Ectodermal cell (in vitro differentiated cells): ENCODE data around the gene MED12L.

ENCODE experiments used
- H3K27ac ChIP-seq: 2 replicates; pipeline ENCODE4 v1.7.0; 2013; ENCODE audit warnings: mild to moderate bottlenecking, low read depth, low read length; ENCODE audit not compliant: insufficient read depth, poor library complexity, severe bottlenecking
- H3K27me3 ChIP-seq: 2 replicates; pipeline ENCODE4 v1.7.0; 2013; ENCODE audit warnings: mild to moderate bottlenecking, low read length; ENCODE audit not compliant: insufficient read depth, control insufficient read depth, poor library complexity, severe bottlenecking
- H3K36me3 ChIP-seq: one replicate; pipeline ENCODE4 v1.7.0; 2013; ENCODE audit warnings: low read length; ENCODE audit not compliant: control insufficient read depth, insufficient read depth
- H3K4me1 ChIP-seq: one replicate; pipeline ENCODE4 v1.7.0; 2013; ENCODE audit warnings: low read length; ENCODE audit not compliant: control insufficient read depth, insufficient read depth
- H3K4me3 ChIP-seq: 2 replicates; pipeline ENCODE4 v1.7.0; 2013; ENCODE audit warnings: low read depth, low read length, control low read depth; ENCODE audit not compliant: insufficient read depth
- H3K9me3 ChIP-seq: 2 replicates; pipeline ENCODE4 v1.7.0; 2013; ENCODE audit warnings: mild to moderate bottlenecking, low read length, moderate library complexity; ENCODE audit not compliant: control insufficient read depth
- WGBS, 2 experiments: methylation state at CpG; one replicate each; pipeline ENCODE4 v1.1.7; 2013; ENCODE audit warnings: missing lambda C conversion rate in 2 of 2; 5-methylcytosine and 5-hydroxymethylcytosine counted together

MED12L gene

GRCh38 chr3:151265166-151265565 lies 179.7 kb downstream of the MED12L start:
- H3K9me3 ChIP-seq: no peaks in the 10 kb centered on the region
- H3K4me1 ChIP-seq: no peaks in the 10 kb centered on the region
- H3K27me3 ChIP-seq: no peaks in the 10 kb centered on the region
- WGBS, 2 experiments: 93 to 99% methylated on average over 5 of the region's 5 CpGs
- H3K36me3 ChIP-seq: no peaks in the 10 kb centered on the region
- H3K4me3 ChIP-seq: no peak overlapping the region
- no peak overlapping the region for H3K27ac ChIP-seq

GRCh38 chr3:151265866-151266265 lies 180.4 kb downstream of the MED12L start:
- Histone ChIP-seq H3K4me3 (no peak overlapping the region), H3K4me1 (no peaks in the 10 kb centered on the region), H3K27me3 (no peaks in the 10 kb centered on the region), H3K36me3 (no peaks in the 10 kb centered on the region), H3K27ac (no peak overlapping the region), H3K9me3 (no peaks in the 10 kb centered on the region)
- 69% methylated on average over 4 to 5 of the region's 5 CpGs for WGBS, 2 experiments

DNA sequence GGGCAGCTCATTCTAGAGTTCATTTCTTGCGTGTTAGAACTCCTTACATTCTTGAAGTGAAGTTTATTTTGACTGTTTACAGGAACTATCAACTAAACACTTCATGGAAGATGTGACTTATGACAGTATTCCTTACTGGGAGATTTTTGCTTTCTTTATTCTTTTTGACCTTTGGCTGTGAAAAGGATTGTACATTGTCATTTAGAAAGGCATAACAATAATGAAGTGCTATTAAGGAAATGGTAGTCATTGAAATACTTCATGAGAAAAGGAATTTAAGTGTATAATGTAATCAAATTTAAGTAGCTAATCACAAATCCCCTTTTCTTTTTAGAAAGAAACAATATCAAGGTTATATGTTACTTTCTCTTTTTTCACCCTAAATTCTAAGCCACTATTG lies 181.6 kb downstream of the MED12L start:
- WGBS, 2 experiments: 100% methylated on average over 1 of the region's 1 CpG; no CpG with 5 or more reads in 1 of the 2 experiments
- no peaks in the 10 kb centered on the region for H3K4me1 ChIP-seq

DNA sequence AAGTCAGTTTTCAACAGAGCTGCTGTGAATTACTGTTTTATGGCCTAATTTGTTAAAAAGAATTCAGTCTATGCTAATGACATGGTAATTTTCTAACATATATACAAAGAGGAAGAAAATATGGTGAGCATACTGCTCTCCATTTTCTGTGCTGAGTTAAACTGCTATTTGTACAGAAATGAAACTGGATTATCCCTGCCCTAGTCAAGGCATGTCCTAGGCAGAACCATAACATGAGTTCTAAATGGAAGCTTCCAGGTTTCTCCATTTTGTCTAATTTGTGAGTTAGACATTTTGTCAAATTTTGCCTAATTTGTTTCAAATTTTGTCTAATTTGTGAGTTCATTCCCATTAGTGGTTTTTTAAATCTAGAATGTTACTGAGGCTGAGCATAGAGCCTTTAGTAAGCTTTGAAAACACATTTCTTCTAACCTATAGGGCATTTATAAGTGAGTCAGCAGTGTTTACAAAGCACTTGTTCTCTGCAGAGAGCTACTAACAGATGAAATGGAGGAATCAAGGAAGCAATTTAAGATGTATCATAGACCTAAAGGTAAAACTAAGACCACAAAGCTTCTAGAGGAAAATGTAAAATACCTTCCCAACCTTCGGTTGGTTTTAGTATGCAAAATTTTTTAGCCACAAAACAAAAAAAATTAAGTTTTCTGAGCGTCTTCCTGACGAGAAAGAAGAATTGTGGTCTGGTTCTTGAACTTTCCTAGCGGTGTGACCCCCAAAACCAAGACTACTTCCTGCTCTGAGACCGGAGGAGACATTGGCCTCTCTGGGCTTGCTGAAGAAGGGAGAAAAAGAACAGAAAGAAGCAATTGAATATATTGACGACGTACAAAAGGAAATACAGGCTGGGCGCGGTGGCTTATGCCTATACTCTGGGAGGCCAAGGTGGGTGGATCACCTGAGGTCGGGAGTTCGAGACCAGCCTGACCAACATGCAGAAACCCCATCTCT lies 183.1 kb downstream of the MED12L start:
- no peak overlapping the region for H3K4me3 ChIP-seq
- H3K27me3 ChIP-seq: no peaks in the 10 kb centered on the region
- 94 to 97% methylated on average over 11 of the region's 11 CpGs for WGBS, 2 experiments
- no peak overlapping the region for H3K27ac ChIP-seq
- H3K4me1 ChIP-seq: no peaks in the 10 kb centered on the region
- H3K36me3 ChIP-seq: no peaks in the 10 kb centered on the region
- H3K9me3 ChIP-seq: no peaks in the 10 kb centered on the region

More for the DNA sequence above, 181.6 kb downstream of the MED12L start:
- Histone ChIP-seq H3K9me3 (no peaks in the 10 kb centered on the region), H3K27ac (no peak overlapping the region), H3K27me3 (no peaks in the 10 kb centered on the region), H3K4me3 (no peak overlapping the region), H3K36me3 (no peaks in the 10 kb centered on the region)

GRCh38 chr3:151269631-151270030 lies 184.2 kb downstream of the MED12L start:
- H3K4me1 ChIP-seq: no peaks in the 10 kb centered on the region
- no peak overlapping the region for H3K4me3 ChIP-seq
- 91 to 95% methylated on average over 5 of the region's 5 CpGs for WGBS, 2 experiments
- no peak overlapping the region for H3K27ac ChIP-seq
- no peaks in the 10 kb centered on the region for H3K36me3 ChIP-seq
- H3K27me3 ChIP-seq: no peaks in the 10 kb centered on the region
- no peaks in the 10 kb centered on the region for H3K9me3 ChIP-seq

- H3K9me3 ChIP-seq: no peaks in the 10 kb centered on the region
- no peak overlapping the region for H3K4me3 ChIP-seq
- no peak overlapping the region for H3K27ac ChIP-seq
- H3K4me1 ChIP-seq: no peaks in the 10 kb centered on the region
- H3K27me3 ChIP-seq: no peaks in the 10 kb centered on the region
- no peaks in the 10 kb centered on the region for H3K36me3 ChIP-seq
- WGBS, 2 experiments: 92 to 95% methylated on average over 4 to 5 of the region's 5 CpGs
These were observed 189.6 kb downstream of the MED12L start for GRCh38 chr3:151275091-151275490.

- WGBS, 2 experiments: 86 to 91% methylated on average over 2 of the region's 2 CpGs
- H3K4me3 ChIP-seq: no peak overlapping the region
- no peaks in the 10 kb centered on the region for H3K36me3 ChIP-seq
- H3K27ac ChIP-seq: no peak overlapping the region
- no peaks in the 10 kb centered on the region for H3K27me3 ChIP-seq
- no peaks in the 10 kb centered on the region for H3K9me3 ChIP-seq
- no peaks in the 10 kb centered on the region for H3K4me1 ChIP-seq
These were observed 190.7 kb downstream of the MED12L start for GRCh38 chr3:151276038-151276686.

DNA sequence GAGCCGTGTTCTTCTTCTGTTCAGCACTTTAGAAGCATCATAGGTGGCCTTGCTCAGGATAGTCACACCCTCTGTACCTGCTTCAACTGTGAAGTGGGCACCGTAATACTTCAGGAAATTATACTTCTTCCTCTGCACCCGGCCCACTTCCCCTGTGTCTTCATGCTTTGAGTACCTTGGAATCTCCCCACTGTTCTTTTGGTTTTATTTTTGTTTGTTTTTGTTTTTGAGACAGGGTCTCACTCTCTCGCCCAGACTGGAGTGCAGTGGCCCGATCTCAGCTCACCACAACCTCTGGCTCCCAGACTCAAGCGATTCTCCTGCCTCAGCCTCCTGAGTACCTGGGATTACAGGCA lies 191.2 kb downstream of the MED12L start:
- WGBS, 2 experiments: 93 to 95% methylated on average over 6 of the region's 6 CpGs
- no peak overlapping the region for H3K4me3 ChIP-seq

GRCh38 chr3:151278230-151278629 lies 192.8 kb downstream of the MED12L start, which contains the start of gene P2RY14:
P2RY14 (minus strand) TSS chr3:151278542; CDS start chr3:151214316, 64,226 bp downstream.
- no peaks in the 10 kb centered on the region for H3K9me3 ChIP-seq
- no peaks in the 10 kb centered on the region for H3K36me3 ChIP-seq
- H3K4me1 ChIP-seq: no peaks in the 10 kb centered on the region
- 92 to 93% methylated on average over 4 of the region's 4 CpGs for WGBS, 2 experiments
- H3K27ac ChIP-seq: no peak within 1 kb of the TSS
- no peak within 1 kb of the TSS for H3K4me3 ChIP-seq
- no peaks in the 10 kb centered on the region for H3K27me3 ChIP-seq

More for the DNA sequence above, 191.2 kb downstream of the MED12L start:
- Histone ChIP-seq H3K27me3 (no peaks in the 10 kb centered on the region), H3K9me3 (no peaks in the 10 kb centered on the region), H3K36me3 (no peaks in the 10 kb centered on the region), H3K4me1 (no peaks in the 10 kb centered on the region), H3K27ac (no peak overlapping the region)

DNA sequence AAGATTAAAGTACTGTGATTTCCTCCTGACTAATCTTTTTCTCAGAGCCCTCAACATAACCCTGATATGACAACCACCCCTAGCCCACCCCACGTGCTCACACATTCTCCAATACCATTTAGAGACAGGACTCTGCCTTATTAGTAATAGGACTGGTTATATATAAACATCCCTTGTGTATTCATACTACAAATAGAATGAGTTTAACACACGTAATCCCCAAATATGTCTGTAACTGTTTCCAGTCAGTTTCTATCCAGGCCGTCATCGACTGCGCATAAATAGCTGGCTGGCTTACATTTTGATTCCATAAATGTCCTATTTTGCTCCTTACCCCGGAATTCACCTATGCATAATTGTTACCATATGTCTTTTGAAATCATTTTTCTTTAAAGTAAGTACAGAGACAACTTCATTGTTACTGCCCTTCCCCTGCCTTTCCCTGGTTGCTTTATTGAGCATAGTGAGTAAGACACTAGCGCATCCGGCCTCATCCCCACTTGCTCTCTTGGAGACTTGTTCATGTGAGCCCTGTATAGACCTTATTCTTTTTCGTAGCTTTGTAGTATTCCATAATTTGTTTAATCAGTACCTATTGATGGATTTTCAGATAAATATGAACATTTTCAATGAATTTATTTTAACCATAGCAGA lies 196.3 kb downstream of the MED12L start:
- Histone ChIP-seq H3K27ac (no peak overlapping the region), H3K27me3 (no peaks in the 10 kb centered on the region), H3K36me3 (no peaks in the 10 kb centered on the region), H3K4me3 (no peak overlapping the region), H3K4me1 (peaks cover 6% of the 10 kb centered on the region), H3K9me3 (no peaks in the 10 kb centered on the region)
- 92 to 98% methylated on average over 8 of the region's 9 CpGs for WGBS, 2 experiments
